ENCODE data around the gene PTRH1. TPM values are rescaled to one million over a fixed set of nuclear protein-coding genes. Genes with fewer than 3 reads are reported as not detected.

The PTRH1 gene
- total RNA-seq, 1 experiment from 2014 or later: 10.6 TPM

DNA sequence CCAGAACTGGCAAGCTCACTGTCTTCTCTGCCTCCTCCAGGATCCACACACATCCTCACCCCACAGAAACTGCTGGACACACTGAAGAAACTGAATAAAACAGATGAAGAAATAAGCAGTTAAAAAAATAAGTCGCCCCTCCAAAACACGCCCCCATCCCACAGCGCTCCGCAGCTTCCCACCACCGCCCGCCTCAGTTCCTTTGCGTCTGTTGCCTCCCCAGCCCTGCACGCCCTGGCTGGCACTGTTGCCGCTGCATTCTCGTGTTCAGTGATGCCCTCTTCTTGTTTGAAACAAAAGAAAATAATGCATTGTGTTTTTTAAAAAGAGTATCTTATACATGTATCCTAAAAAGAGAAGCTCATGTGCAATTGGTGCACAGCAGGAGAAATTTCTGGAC lies 24.7 kb downstream of the PTRH1 start:
- Histone ChIP-seq H3K79me2 (ENCODE audit: low read length) (no peaks in the 10 kb centered on the region), H3K9me2 (replicated peaks; ENCODE audit: insufficient read depth, low read length) (no peaks in the 10 kb centered on the region), H3K27ac (ENCODE audit: low read length) (no peak overlapping the region), H3K4me2 (ENCODE audit: low read depth, low read length, poor library complexity, severe bottlenecking) (no peak overlapping the region), H3K36me3 (ENCODE audit: insufficient read depth, low read length) (no peaks in the 10 kb centered on the region), H2AFZ (ENCODE audit: low read length) (no peak overlapping the region), H3K4me1 (ENCODE audit: low read length) (no peaks in the 10 kb centered on the region), H3K9me3 (ENCODE audit: low read length) (no peaks in the 10 kb centered on the region), H4K20me1 (ENCODE audit: insufficient read depth, low read depth, low read length) (no peaks in the 10 kb centered on the region), H3K27me3 (ENCODE audit: low read length) (no peaks in the 10 kb centered on the region), H3K9ac (ENCODE audit: low read length) (no peak overlapping the region), H3K4me3 (ENCODE audit: low read length) (no peak overlapping the region)
- DNase-seq: no peak

GRCh38 chr9:127689329-127690000 lies 26.0 kb downstream of the PTRH1 start:
- no peaks in the 10 kb centered on the region for H3K9me3 ChIP-seq (ENCODE audit: low read length)
- no peak for DNase-seq
- H3K27ac ChIP-seq (ENCODE audit: low read length): no peak overlapping the region

GRCh38 chr9:127686461-127687393 lies 28.7 kb downstream of the PTRH1 start:
- Histone ChIP-seq H3K9me3 (ENCODE audit: low read length) (no peaks in the 10 kb centered on the region), H3K36me3 (ENCODE audit: insufficient read depth, low read length) (no peaks in the 10 kb centered on the region)

More at GRCh38 chr9:127689329-127690000, 26.0 kb downstream of the PTRH1 start:
- Histone ChIP-seq H2AFZ (ENCODE audit: low read length) (no peak overlapping the region), H4K20me1 (ENCODE audit: insufficient read depth, low read depth, low read length) (no peaks in the 10 kb centered on the region), H3K9ac (ENCODE audit: low read length) (no peak overlapping the region), H3K9me2 (replicated peaks; ENCODE audit: insufficient read depth, low read length) (no peaks in the 10 kb centered on the region), H3K4me2 (ENCODE audit: low read depth, low read length, poor library complexity, severe bottlenecking) (no peak overlapping the region), H3K79me2 (ENCODE audit: low read length) (no peaks in the 10 kb centered on the region), H3K36me3 (ENCODE audit: insufficient read depth, low read length) (no peaks in the 10 kb centered on the region), H3K4me3 (ENCODE audit: low read length) (no peak overlapping the region), H3K4me1 (ENCODE audit: low read length) (no peaks in the 10 kb centered on the region), H3K27me3 (ENCODE audit: low read length) (no peaks in the 10 kb centered on the region)

DNA sequence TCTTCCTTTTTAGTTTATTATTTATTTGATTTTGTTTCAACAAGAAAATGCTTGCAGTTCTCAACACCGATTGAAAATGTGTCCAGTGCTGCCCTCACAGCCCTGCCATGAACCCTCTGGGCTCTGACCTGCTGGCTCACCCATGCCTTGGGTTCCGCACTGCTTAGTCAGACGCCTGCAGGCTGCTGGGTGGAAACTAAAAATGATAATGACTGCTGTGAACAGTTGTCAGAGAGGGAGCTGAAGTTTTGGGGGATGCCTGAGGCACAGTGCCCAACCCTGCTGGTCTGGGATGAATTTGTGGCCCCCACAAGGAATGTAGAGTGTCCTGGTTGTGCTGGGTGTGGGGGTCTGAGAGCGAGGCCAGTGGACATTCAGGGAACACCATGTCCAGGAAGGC lies 30.9 kb downstream of the PTRH1 start:
- H3K9me3 ChIP-seq (ENCODE audit: low read length): no peaks in the 10 kb centered on the region
- H3K36me3 ChIP-seq (ENCODE audit: insufficient read depth, low read length): no peaks in the 10 kb centered on the region
- no peak overlapping the region for H3K4me3 ChIP-seq (ENCODE audit: low read length)
- no peak overlapping the region for H3K27ac ChIP-seq (ENCODE audit: low read length)
- no peaks in the 10 kb centered on the region for H3K79me2 ChIP-seq (ENCODE audit: low read length)
- H3K4me2 ChIP-seq (ENCODE audit: low read depth, low read length, poor library complexity, severe bottlenecking): no peak overlapping the region
- no peaks in the 10 kb centered on the region for H3K9me2 ChIP-seq (replicated peaks; ENCODE audit: insufficient read depth, low read length)
- no peak overlapping the region for H2AFZ ChIP-seq (ENCODE audit: low read length)
- H3K4me1 ChIP-seq (ENCODE audit: low read length): no peaks in the 10 kb centered on the region
- H3K9ac ChIP-seq (ENCODE audit: low read length): no peak overlapping the region
- no peaks in the 10 kb centered on the region for H4K20me1 ChIP-seq (ENCODE audit: insufficient read depth, low read depth, low read length)
- no peak for DNase-seq
- H3K27me3 ChIP-seq (ENCODE audit: low read length): no peaks in the 10 kb centered on the region

More at GRCh38 chr9:127686461-127687393, 28.7 kb downstream of the PTRH1 start:
- DNase-seq: no peak
- no peak overlapping the region for H3K4me3 ChIP-seq (ENCODE audit: low read length)
- H3K4me2 ChIP-seq (ENCODE audit: low read depth, low read length, poor library complexity, severe bottlenecking): no peak overlapping the region
- no peak overlapping the region for H3K9ac ChIP-seq (ENCODE audit: low read length)
- no peaks in the 10 kb centered on the region for H3K27me3 ChIP-seq (ENCODE audit: low read length)
- no peak overlapping the region for H3K27ac ChIP-seq (ENCODE audit: low read length)
- no peaks in the 10 kb centered on the region for H3K9me2 ChIP-seq (replicated peaks; ENCODE audit: insufficient read depth, low read length)
- H2AFZ ChIP-seq (ENCODE audit: low read length): no peak overlapping the region
- no peaks in the 10 kb centered on the region for H4K20me1 ChIP-seq (ENCODE audit: insufficient read depth, low read depth, low read length)
- H3K4me1 ChIP-seq (ENCODE audit: low read length): no peaks in the 10 kb centered on the region
- no peaks in the 10 kb centered on the region for H3K79me2 ChIP-seq (ENCODE audit: low read length)

GRCh38 chr9:127683723-127684122 lies 31.7 kb downstream of the PTRH1 start:
- H3K36me3 ChIP-seq (ENCODE audit: insufficient read depth, low read length): no peaks in the 10 kb centered on the region
- no peaks in the 10 kb centered on the region for H4K20me1 ChIP-seq (ENCODE audit: insufficient read depth, low read depth, low read length)
- no peak overlapping the region for H2AFZ ChIP-seq (ENCODE audit: low read length)
- no peak overlapping the region for H3K4me2 ChIP-seq (ENCODE audit: low read depth, low read length, poor library complexity, severe bottlenecking)
- no peaks in the 10 kb centered on the region for H3K9me2 ChIP-seq (replicated peaks; ENCODE audit: insufficient read depth, low read length)
- no peaks in the 10 kb centered on the region for H3K27me3 ChIP-seq (ENCODE audit: low read length)
- no peak for DNase-seq
- no peak overlapping the region for H3K4me3 ChIP-seq (ENCODE audit: low read length)
- no peak overlapping the region for H3K9ac ChIP-seq (ENCODE audit: low read length)
- H3K79me2 ChIP-seq (ENCODE audit: low read length): no peaks in the 10 kb centered on the region
- no peaks in the 10 kb centered on the region for H3K9me3 ChIP-seq (ENCODE audit: low read length)
- H3K4me1 ChIP-seq (ENCODE audit: low read length): no peaks in the 10 kb centered on the region
- H3K27ac ChIP-seq (ENCODE audit: low read length): no peak overlapping the region

- no peak overlapping the region for H3K4me3 ChIP-seq (ENCODE audit: low read length)
- no peak overlapping the region for H2AFZ ChIP-seq (ENCODE audit: low read length)
These were observed 32.9 kb downstream of the PTRH1 start for GRCh38 chr9:127682351-127683136.

GRCh38 chr9:127680846-127681245 lies 34.6 kb downstream of the PTRH1 start:
- Histone ChIP-seq H3K9me3 (ENCODE audit: low read length) (no peaks in the 10 kb centered on the region), H3K36me3 (ENCODE audit: insufficient read depth, low read length) (no peaks in the 10 kb centered on the region), H3K9me2 (replicated peaks; ENCODE audit: insufficient read depth, low read length) (no peaks in the 10 kb centered on the region), H3K4me1 (ENCODE audit: low read length) (no peaks in the 10 kb centered on the region), H2AFZ (ENCODE audit: low read length) (no peak overlapping the region), H4K20me1 (ENCODE audit: insufficient read depth, low read depth, low read length) (no peaks in the 10 kb centered on the region), H3K79me2 (ENCODE audit: low read length) (no peaks in the 10 kb centered on the region), H3K27me3 (ENCODE audit: low read length) (no peaks in the 10 kb centered on the region), H3K4me3 (ENCODE audit: low read length) (no peak overlapping the region), H3K27ac (ENCODE audit: low read length) (no peak overlapping the region), H3K4me2 (ENCODE audit: low read depth, low read length, poor library complexity, severe bottlenecking) (no peak overlapping the region), H3K9ac (ENCODE audit: low read length) (no peak overlapping the region)
- no peak for DNase-seq

More at GRCh38 chr9:127682351-127683136, 32.9 kb downstream of the PTRH1 start:
- H3K36me3 ChIP-seq (ENCODE audit: insufficient read depth, low read length): no peaks in the 10 kb centered on the region
- no peak overlapping the region for H3K9ac ChIP-seq (ENCODE audit: low read length)
- H3K9me3 ChIP-seq (ENCODE audit: low read length): no peaks in the 10 kb centered on the region
- no peaks in the 10 kb centered on the region for H3K9me2 ChIP-seq (replicated peaks; ENCODE audit: insufficient read depth, low read length)
- no peaks in the 10 kb centered on the region for H3K79me2 ChIP-seq (ENCODE audit: low read length)
- H3K4me2 ChIP-seq (ENCODE audit: low read depth, low read length, poor library complexity, severe bottlenecking): no peak overlapping the region
- DNase-seq: no peak
- no peaks in the 10 kb centered on the region for H4K20me1 ChIP-seq (ENCODE audit: insufficient read depth, low read depth, low read length)
- H3K27ac ChIP-seq (ENCODE audit: low read length): no peak overlapping the region
- H3K4me1 ChIP-seq (ENCODE audit: low read length): no peaks in the 10 kb centered on the region
- H3K27me3 ChIP-seq (ENCODE audit: low read length): no peaks in the 10 kb centered on the region

GRCh38 chr9:127680226-127680625 lies 35.2 kb downstream of the PTRH1 start:
- Histone ChIP-seq H4K20me1 (ENCODE audit: insufficient read depth, low read depth, low read length) (no peaks in the 10 kb centered on the region), H2AFZ (ENCODE audit: low read length) (no peak overlapping the region), H3K4me1 (ENCODE audit: low read length) (no peaks in the 10 kb centered on the region), H3K4me2 (ENCODE audit: low read depth, low read length, poor library complexity, severe bottlenecking) (no peak overlapping the region), H3K9me2 (replicated peaks; ENCODE audit: insufficient read depth, low read length) (no peaks in the 10 kb centered on the region), H3K36me3 (ENCODE audit: insufficient read depth, low read length) (no peaks in the 10 kb centered on the region), H3K9me3 (ENCODE audit: low read length) (no peaks in the 10 kb centered on the region), H3K4me3 (ENCODE audit: low read length) (no peak overlapping the region), H3K27me3 (ENCODE audit: low read length) (no peaks in the 10 kb centered on the region), H3K9ac (ENCODE audit: low read length) (no peak overlapping the region), H3K27ac (ENCODE audit: low read length) (no peak overlapping the region), H3K79me2 (ENCODE audit: low read length) (no peaks in the 10 kb centered on the region)
- DNase-seq: no peak
